ENCODE results near the gene HACD3. TPM values are rescaled to one million over a fixed set of nuclear protein-coding genes. Genes with fewer than 3 reads are reported as not detected.

The HACD3 gene
- total RNA-seq, 4 donors from 2014 or later, result 19.1 to 29.6 (median 24.8) TPM

GRCh38 chr15:65623103-65623502, 92.8 kb downstream of the HACD3 start:
- TF ChIP-seq POLR2AphosphoS5 (IDR thresholded peaks at IDR 0.05) (no peak), POLR2A (IDR thresholded peaks at IDR 0.05; ENCODE audit: low read depth) (no peak), CTCF (IDR thresholded peaks at IDR 0.05) (no peak), EP300 (IDR thresholded peaks at IDR 0.05) (no peak)
- no peak overlapping the region for H3K4me3 ChIP-seq
- no peaks in the 10 kb centered on the region for H3K4me1 ChIP-seq
- intact Hi-C loops (cut with DNase I), result no loop called here
- no peak overlapping the region for H3K27ac ChIP-seq (replicated peaks in 1 of 4)
- H3K27me3 ChIP-seq, result no peaks in the 10 kb centered on the region
- H3K36me3 ChIP-seq, result peaks cover 0 to 27% (median 17%) of the 10 kb centered on the region in 4 donors
- H3K9me3 ChIP-seq, result no peaks in the 10 kb centered on the region
- no peak for DNase-seq (ENCODE audit: extremely low spot score)

- no peak for DNase-seq (ENCODE audit: extremely low spot score)
- intact Hi-C loops (cut with DNase I), result no loop called here
- no peak for TF ChIP-seq EP300 (IDR thresholded peaks at IDR 0.05)
- TF ChIP-seq POLR2A (IDR thresholded peaks at IDR 0.05; ENCODE audit: low read depth), result no peak
- no peak for TF ChIP-seq CTCF (IDR thresholded peaks at IDR 0.05)
- no peak for TF ChIP-seq POLR2AphosphoS5 (IDR thresholded peaks at IDR 0.05)
- Histone ChIP-seq H3K9me3 (no peaks in the 10 kb centered on the region), H3K4me3 (no peak overlapping the region), H3K36me3 (peaks cover 0 to 27% (median 17%) of the 10 kb centered on the region in 4 donors), H3K27me3 (no peaks in the 10 kb centered on the region), H3K27ac (replicated peaks in 1 of 4) (no peak overlapping the region), H3K4me1 (no peaks in the 10 kb centered on the region)
- WGBS, result 76% methylated on average over 4 of the region's 4 CpGs
Measured at GRCh38 chr15:65626856-65627255, 96.6 kb downstream of the HACD3 start.

Small RNA genes within 50 kb of the gene (small RNA-seq; reads per million reads assigned to genes)
- 0 reads per million in 3 donors for gene RF00019
- 0 reads per million in 3 donors for gene RNU6-19P

Other genes with a start within 250 kb of the HACD3 start
- gene PARP16, start 243.6 kb upstream of the HACD3 start, total RNA-seq, result 10 to 100 TPM; 11.2 to 19.0 (median 14.6) TPM
- not detected for gene RNU5A-1, start 234.4 kb upstream of the HACD3 start, total RNA-seq
- gene RNU5B-1, start 225.8 kb upstream of the HACD3 start, total RNA-seq, result not detected
- under 1 TPM in 1 of 4 donors, not detected in 3; 0.17 TPM for gene IGDCC3, start 152.5 kb upstream of the HACD3 start, total RNA-seq
- gene IGDCC4, start 107.5 kb upstream of the HACD3 start, total RNA-seq, result 1 to 10 TPM in 3 of 4 donors, under 1 TPM in 1; 0.52 to 2.8 (median 2.2) TPM
- gene DPP8, start 12.8 kb upstream of the HACD3 start, total RNA-seq, result 10 to 100 TPM; 33.6 to 48.6 (median 40.0) TPM
- 10 to 100 TPM; 18.9 to 24.2 (median 21.3) TPM for gene INTS14, start 80.7 kb downstream of the HACD3 start, total RNA-seq
- gene SLC24A1, start 91.5 kb downstream of the HACD3 start, total RNA-seq, result 1 to 10 TPM; 3.6 to 5.0 (median 4.3) TPM